Activated CD4-positive, alpha-beta memory T cell treated with anti-CD3 and anti-CD28 coated beads for 36 hours (primary cell): ENCODE results near the gene AP4M1. TPM values are rescaled to one million over a fixed set of nuclear protein-coding genes. Genes with fewer than 3 reads are reported as not detected.

Experiments
- CTCF ChIA-PET: fragments of 350-600 bp; sonication (Branson Sonifier 250); formaldehyde crosslinking; loops from one replicate; lab custom pipeline; 2021; ENCODE audit warnings: antibody characterized with exemption, inconsistent platforms; lab: Charles Lee
- POLR2A ChIA-PET: fragments of 350-600 bp; sonication (Branson Sonifier 250); formaldehyde crosslinking; loops from one replicate; lab custom pipeline; 2021; ENCODE audit warnings: antibody characterized with exemption; lab: Charles Lee
- DNase-seq: peaks from one replicate; pipeline ENCODE4 v3.0.0-alpha.2; 2020
- H3K27ac Mint-ChIP-seq: one replicate; pipeline ENCODE4 v1.8.0; 2021; ENCODE audit warnings: mixed read lengths
- H3K27me3 Mint-ChIP-seq: one replicate; pipeline ENCODE4 v1.8.0; 2021; ENCODE audit warnings: mixed read lengths
- H3K36me3 Mint-ChIP-seq: one replicate; pipeline ENCODE4 v1.8.0; 2021; ENCODE audit warnings: mixed read lengths
- H3K4me1 Mint-ChIP-seq: one replicate; pipeline ENCODE4 v1.8.0; 2021; ENCODE audit warnings: low read depth, mixed read lengths
- H3K4me3 Mint-ChIP-seq: one replicate; pipeline ENCODE4 v1.8.0; 2021; ENCODE audit warnings: mild to moderate bottlenecking, mixed read lengths
- H3K9me3 Mint-ChIP-seq: one replicate; pipeline ENCODE4 v1.8.0; 2021; ENCODE audit warnings: mixed read lengths
- intact Hi-C: fragments of 100-400 bp; cut with micrococcal nuclease; formaldehyde crosslinking; loops from one replicate; pipeline ENCODE4 v1.15.1; 2023
- total RNA-seq, 2 experiments: library from RNA; stranded (reverse); gene quantifications; one replicate each; pipeline ENCODE4 v1.2.3, GENCODE V29; 2021

AP4M1 gene
- total RNA-seq, 2 experiments from 2014 or later = 11.3 to 12.2 TPM

- H3K4me1 Mint-ChIP-seq = peaks cover 60% of the 10 kb centered on the region
These were observed 6.2 kb upstream of the AP4M1 start for GRCh38 chr7:100095289-100095688.

DNA sequence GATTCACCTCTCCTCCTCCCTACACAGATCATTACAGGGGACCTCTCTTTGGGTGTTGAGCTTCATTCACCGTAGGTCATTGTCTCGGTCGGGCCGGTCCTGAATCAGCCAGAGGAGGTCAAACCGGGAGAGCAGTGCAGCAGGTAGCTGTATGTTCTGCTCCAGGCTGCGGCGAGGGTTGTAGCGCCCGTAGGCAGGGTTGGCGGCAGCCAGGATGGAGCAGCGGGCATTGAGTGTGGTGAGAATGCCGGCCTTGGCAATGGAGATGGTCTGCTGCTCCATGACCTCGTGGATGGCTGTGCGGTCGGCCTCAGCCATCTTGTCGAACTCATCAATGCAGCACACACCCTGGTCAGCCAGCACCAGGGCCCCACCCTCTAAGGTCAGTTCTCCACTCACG, 5.7 kb upstream of the AP4M1 start:
- H3K27ac Mint-ChIP-seq = no peak overlapping the region
- no peak overlapping the region for H3K4me3 Mint-ChIP-seq
- H3K4me1 Mint-ChIP-seq = peaks cover 56% of the 10 kb centered on the region
- no peaks in the 10 kb centered on the region for H3K27me3 Mint-ChIP-seq
- ChIA-PET POLR2A (no interaction called here), CTCF (interaction anchor here (0.6 to 0.8 kb wide), 2 partner anchors 13 to 21 kb away, joined by 3 read pairs; no protein-coding TSS in a partner anchor)
- no peaks in the 10 kb centered on the region for H3K9me3 Mint-ChIP-seq
- intact Hi-C loops = no loop called here
- DNase-seq = no peak
- H3K36me3 Mint-ChIP-seq = peaks cover 85% of the 10 kb centered on the region

More at GRCh38 chr7:100095289-100095688, 6.2 kb upstream of the AP4M1 start:
- Mint-ChIP-seq H3K4me3 (no peak overlapping the region), H3K36me3 (peaks cover 83% of the 10 kb centered on the region), H3K27ac (no peak overlapping the region), H3K9me3 (no peaks in the 10 kb centered on the region), H3K27me3 (no peaks in the 10 kb centered on the region)
- no peak for DNase-seq
- ChIA-PET POLR2A (no interaction called here), CTCF (interaction anchor here (0.6 to 0.8 kb wide), 2 partner anchors 13 to 20 kb away, joined by 3 read pairs; no protein-coding TSS in a partner anchor)
- intact Hi-C loops = no loop called here

DNA sequence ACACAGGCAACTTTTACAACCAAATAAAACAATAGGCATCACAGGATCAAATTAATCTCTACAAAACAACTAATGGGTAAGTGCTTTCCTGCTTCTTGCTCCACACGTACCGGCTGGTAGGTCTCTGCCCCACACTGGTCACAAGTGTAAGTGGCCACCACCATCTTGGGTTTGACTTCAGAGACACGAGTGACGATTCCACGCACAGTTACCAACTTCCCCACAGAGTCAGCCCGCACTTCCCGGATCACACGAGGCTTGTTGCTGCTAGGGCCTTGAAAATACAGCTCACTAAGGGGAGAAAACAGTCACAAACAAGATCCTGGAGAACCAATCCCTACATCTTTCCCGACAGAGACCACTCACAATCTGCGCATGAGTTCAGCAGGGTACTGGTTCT, 2.5 kb upstream of the AP4M1 start:
- peaks cover 62% of the 10 kb centered on the region for H3K36me3 Mint-ChIP-seq
- intact Hi-C loops = no loop called here
- peak overlapping the region; percentile 95 for H3K27ac Mint-ChIP-seq
- no peak for DNase-seq
- H3K4me1 Mint-ChIP-seq = peaks cover 50% of the 10 kb centered on the region
- no peaks in the 10 kb centered on the region for H3K9me3 Mint-ChIP-seq
- ChIA-PET POLR2A (interaction anchor here (0.6 to 1.1 kb wide), 2 partner anchors 8 to 13 kb away, joined by 3 read pairs; no protein-coding TSS in a partner anchor), CTCF (no interaction called here)
- H3K4me3 Mint-ChIP-seq = peak overlapping the region; percentile 59
- H3K27me3 Mint-ChIP-seq = no peaks in the 10 kb centered on the region

GRCh38 chr7:100099452-100099851, 2.0 kb upstream of the AP4M1 start:
- H3K4me1 Mint-ChIP-seq = peaks cover 50% of the 10 kb centered on the region

DNA sequence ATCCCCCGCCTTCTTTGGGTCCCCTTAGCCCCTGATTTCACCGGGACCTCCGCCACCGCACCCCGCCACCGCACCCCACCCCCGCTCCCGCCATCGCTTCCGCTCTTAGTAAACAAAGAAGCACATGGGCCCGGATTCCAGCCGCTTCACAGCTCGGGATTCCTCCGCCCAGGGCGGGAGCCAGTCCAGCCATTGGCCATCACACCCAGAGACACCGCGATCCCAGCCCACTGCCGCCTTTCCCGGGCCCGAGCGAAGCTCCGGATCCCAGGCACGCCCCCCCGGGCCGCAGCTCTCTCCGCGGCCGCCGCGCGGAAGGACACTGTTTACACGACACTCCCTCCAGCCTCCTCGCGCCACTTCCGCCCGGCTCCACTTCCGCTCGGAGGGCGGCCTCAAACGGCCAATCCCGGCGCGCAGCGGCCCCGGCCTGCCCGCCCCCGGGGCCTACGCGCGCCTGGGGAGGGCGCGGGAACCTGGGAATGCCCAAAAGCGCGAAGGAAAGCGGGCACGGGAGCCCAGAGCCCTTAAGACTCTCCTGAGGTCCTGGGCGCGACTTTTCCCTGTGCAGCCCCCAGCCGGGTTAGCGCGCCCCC, 925 bp upstream of the AP4M1 start:
- POLR2A ChIA-PET = interaction anchor here (0.9 to 3.5 kb wide), 13 partner anchors 8 to 328 kb away, joined by 3 to 44 read pairs (median 7); partner anchors contain the start of genes COPS6, LAMTOR4, MBLAC1 and MEPCE
- Mint-ChIP-seq H3K27me3 (no peaks in the 10 kb centered on the region), H3K9me3 (no peaks in the 10 kb centered on the region), H3K4me1 (peaks cover 44% of the 10 kb centered on the region), H3K27ac (peak overlapping the region; percentile 95), H3K4me3 (peak overlapping the region; percentile 90), H3K36me3 (peaks cover 54% of the 10 kb centered on the region)
- DNase-seq = peak; percentile 91
- intact Hi-C loops = loop anchor here (1.0 kb wide), 4 partner anchors 11 to 27 kb away; partner anchors contain the start of genes CNPY4, TAF6 and ZNF3
- CTCF ChIA-PET = interaction anchor here (0.9 to 3.1 kb wide), 6 partner anchors 11 to 31 kb away, joined by 3 to 21 read pairs (median 6); partner anchors contain the start of gene COPS6

More at GRCh38 chr7:100099452-100099851, 2.0 kb upstream of the AP4M1 start:
- DNase-seq = no peak
- POLR2A ChIA-PET = interaction anchor here (1.1 to 3.5 kb wide), 2 partner anchors 10 to 13 kb away, joined by 3 to 44 read pairs; partner anchors contain the start of gene COPS6
- no peaks in the 10 kb centered on the region for H3K27me3 Mint-ChIP-seq
- intact Hi-C loops = no loop called here
- peak overlapping the region; percentile 95 for H3K27ac Mint-ChIP-seq
- CTCF ChIA-PET = interaction anchor here (3.1 kb wide), 1 partner anchor 10 kb away, joined by 11 read pairs; the partner anchor contains the start of gene COPS6
- H3K9me3 Mint-ChIP-seq = no peaks in the 10 kb centered on the region
- H3K4me3 Mint-ChIP-seq = peak overlapping the region; percentile 90
- peaks cover 59% of the 10 kb centered on the region for H3K36me3 Mint-ChIP-seq

DNA sequence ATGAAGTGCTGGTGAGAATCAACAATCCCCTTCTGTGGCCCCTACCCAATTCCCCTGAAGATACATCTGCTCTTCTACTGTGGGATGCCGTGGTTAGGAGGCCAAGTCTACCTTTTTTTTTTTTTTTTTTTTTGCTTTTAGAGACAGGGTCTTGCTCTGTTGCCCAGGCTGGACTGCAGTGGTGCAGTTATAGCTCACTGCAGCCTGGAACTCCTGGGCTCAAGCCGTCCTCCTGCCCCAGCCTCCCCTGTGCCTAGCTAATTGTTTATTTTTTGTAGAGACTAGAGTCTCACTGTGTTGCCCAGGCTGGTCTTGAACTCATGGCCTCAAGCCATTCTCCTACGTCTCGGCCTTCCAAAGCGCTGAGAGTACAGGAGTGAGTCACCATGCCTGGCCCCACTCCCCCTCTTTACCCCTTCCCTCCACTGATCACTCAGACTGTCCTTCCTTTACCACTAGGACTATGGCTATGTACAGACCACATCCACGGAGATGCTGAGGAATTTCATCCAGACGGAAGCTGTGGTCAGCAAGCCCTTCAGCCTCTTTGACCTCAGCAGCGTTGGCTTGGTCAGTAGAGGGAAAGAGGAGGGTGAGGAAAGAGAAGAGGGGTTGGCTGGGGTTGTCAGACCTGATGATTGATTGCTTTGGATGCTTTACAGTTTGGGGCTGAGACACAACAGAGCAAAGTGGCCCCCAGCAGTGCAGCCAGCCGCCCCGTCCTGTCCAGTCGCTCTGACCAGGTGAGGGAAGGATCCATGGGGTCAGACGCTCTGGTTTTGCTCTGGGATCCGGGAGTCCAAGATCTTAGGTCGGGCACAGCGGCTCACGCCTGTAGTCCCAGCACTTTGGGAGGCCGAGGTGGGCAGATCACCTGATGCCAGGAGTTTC, 1.8 kb downstream of the AP4M1 start:
- POLR2A ChIA-PET = interaction anchor here (0.6 to 3.5 kb wide), 4 partner anchors 14 to 761 kb away, joined by 3 to 44 read pairs (median 12); partner anchors contain the start of genes COPS6 and MBLAC1
- intact Hi-C loops = no loop called here
- peaks cover 43% of the 10 kb centered on the region for H3K36me3 Mint-ChIP-seq

GRCh38 chr7:100105534-100105933, 4.1 kb downstream of the AP4M1 start:
- H3K4me1 Mint-ChIP-seq = peaks cover 8% of the 10 kb centered on the region
- no peaks in the 10 kb centered on the region for H3K9me3 Mint-ChIP-seq
- peaks cover 31% of the 10 kb centered on the region for H3K36me3 Mint-ChIP-seq
- H3K27ac Mint-ChIP-seq = no peak overlapping the region
- CTCF ChIA-PET = no interaction called here
- H3K27me3 Mint-ChIP-seq = no peaks in the 10 kb centered on the region
- POLR2A ChIA-PET = interaction anchor here (1.1 kb wide), 1 partner anchor 12 kb away, joined by 3 read pairs; no protein-coding TSS in a partner anchor
- H3K4me3 Mint-ChIP-seq = no peak overlapping the region
- intact Hi-C loops = no loop called here
- no peak for DNase-seq

More for the DNA sequence above, 1.8 kb downstream of the AP4M1 start:
- no peaks in the 10 kb centered on the region for H3K27me3 Mint-ChIP-seq
- H3K4me3 Mint-ChIP-seq = peak overlapping the region; percentile 90
- H3K4me1 Mint-ChIP-seq = peaks cover 29% of the 10 kb centered on the region
- CTCF ChIA-PET = interaction anchor here (1.2 to 2.7 kb wide), 2 partner anchors 29 to 114 kb away, joined by 4 to 21 read pairs; no protein-coding TSS in a partner anchor
- no peaks in the 10 kb centered on the region for H3K9me3 Mint-ChIP-seq
- DNase-seq = no peak
- peak overlapping the region; percentile 13 for H3K27ac Mint-ChIP-seq

- Mint-ChIP-seq H3K9me3 (no peaks in the 10 kb centered on the region), H3K4me1 (peaks cover 8% of the 10 kb centered on the region), H3K4me3 (no peak overlapping the region), H3K27ac (no peak overlapping the region), H3K27me3 (no peaks in the 10 kb centered on the region), H3K36me3 (peaks cover 31% of the 10 kb centered on the region)
- no peak for DNase-seq
- intact Hi-C loops = no loop called here
- ChIA-PET CTCF (no interaction called here), POLR2A (interaction anchor here (1.1 kb wide), 1 partner anchor 11 kb away, joined by 3 read pairs; no protein-coding TSS in a partner anchor)
These were observed 5.2 kb downstream of the AP4M1 start for GRCh38 chr7:100106633-100107032.

- H3K36me3 Mint-ChIP-seq = peaks cover 35% of the 10 kb centered on the region
- CTCF ChIA-PET = no interaction called here
- no peak for DNase-seq
- no peaks in the 10 kb centered on the region for H3K9me3 Mint-ChIP-seq
- intact Hi-C loops = no loop called here
- no peaks in the 10 kb centered on the region for H3K27me3 Mint-ChIP-seq
- no peak overlapping the region for H3K27ac Mint-ChIP-seq
- peaks cover 8% of the 10 kb centered on the region for H3K4me1 Mint-ChIP-seq
- H3K4me3 Mint-ChIP-seq = no peak overlapping the region
- POLR2A ChIA-PET = no interaction called here
These were observed 5.8 kb downstream of the AP4M1 start for GRCh38 chr7:100107125-100107737.

- Mint-ChIP-seq H3K27ac (no peak overlapping the region), H3K4me1 (peaks cover 2% of the 10 kb centered on the region), H3K27me3 (no peaks in the 10 kb centered on the region), H3K9me3 (no peaks in the 10 kb centered on the region), H3K36me3 (peaks cover 39% of the 10 kb centered on the region), H3K4me3 (no peak overlapping the region)
- DNase-seq = no peak
- ChIA-PET CTCF (no interaction called here), POLR2A (no interaction called here)
- intact Hi-C loops = no loop called here
These were observed 6.4 kb downstream of the AP4M1 start for GRCh38 chr7:100107890-100108289.

- intact Hi-C loops = no loop called here
- Mint-ChIP-seq H3K27ac (no peak overlapping the region), H3K9me3 (no peaks in the 10 kb centered on the region), H3K27me3 (no peaks in the 10 kb centered on the region), H3K36me3 (peaks cover 43% of the 10 kb centered on the region), H3K4me1 (no peaks in the 10 kb centered on the region), H3K4me3 (no peak overlapping the region)
- no peak for DNase-seq
- POLR2A ChIA-PET = no interaction called here
- CTCF ChIA-PET = interaction anchor here (0.7 kb wide), 1 partner anchor 351 kb away, joined by 3 read pairs; no protein-coding TSS in a partner anchor
These were observed 8.2 kb downstream of the AP4M1 start for GRCh38 chr7:100109521-100110163.
